ENCODE measurements around the gene SCYGR5.
"Not testable (repeated sequence)": the region's sequence is repeated elsewhere in the genome, so short reads cannot be mapped to it uniquely, and the experiment has no call there.

The SCYGR5 gene

DNA sequence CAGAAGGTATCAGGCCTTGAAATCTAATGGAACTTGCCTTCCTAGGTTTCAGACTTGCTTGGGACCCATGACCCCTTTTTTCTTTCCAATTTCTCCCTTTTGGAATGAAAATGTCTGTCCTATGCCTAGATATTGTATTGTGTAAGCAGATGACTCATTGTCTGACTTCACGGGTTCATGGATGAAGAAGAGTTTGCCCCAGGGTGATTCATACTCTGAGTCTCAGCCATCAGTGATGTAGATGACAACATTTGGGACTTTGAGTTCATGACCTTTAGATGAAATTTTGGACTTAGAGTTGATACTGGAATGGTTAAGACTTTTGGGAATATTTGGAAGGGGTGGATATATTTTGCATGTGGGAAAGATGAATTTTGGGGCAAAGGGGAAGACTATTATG, 11.2 kb upstream of the SCYGR5 start:
- no peak for DNase-seq (ENCODE audit: low spot score)
- TF ChIP-seq, protein P1, sequence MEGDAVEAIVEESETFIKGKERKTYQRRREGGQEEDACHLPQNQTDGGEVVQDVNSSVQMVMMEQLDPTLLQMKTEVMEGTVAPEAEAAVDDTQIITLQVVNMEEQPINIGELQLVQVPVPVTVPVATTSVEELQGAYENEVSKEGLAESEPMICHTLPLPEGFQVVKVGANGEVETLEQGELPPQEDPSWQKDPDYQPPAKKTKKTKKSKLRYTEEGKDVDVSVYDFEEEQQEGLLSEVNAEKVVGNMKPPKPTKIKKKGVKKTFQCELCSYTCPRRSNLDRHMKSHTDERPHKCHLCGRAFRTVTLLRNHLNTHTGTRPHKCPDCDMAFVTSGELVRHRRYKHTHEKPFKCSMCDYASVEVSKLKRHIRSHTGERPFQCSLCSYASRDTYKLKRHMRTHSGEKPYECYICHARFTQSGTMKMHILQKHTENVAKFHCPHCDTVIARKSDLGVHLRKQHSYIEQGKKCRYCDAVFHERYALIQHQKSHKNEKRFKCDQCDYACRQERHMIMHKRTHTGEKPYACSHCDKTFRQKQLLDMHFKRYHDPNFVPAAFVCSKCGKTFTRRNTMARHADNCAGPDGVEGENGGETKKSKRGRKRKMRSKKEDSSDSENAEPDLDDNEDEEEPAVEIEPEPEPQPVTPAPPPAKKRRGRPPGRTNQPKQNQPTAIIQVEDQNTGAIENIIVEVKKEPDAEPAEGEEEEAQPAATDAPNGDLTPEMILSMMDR (IDR thresholded peaks at IDR 0.05) = no peak
- no peak overlapping the region for H3K27ac ChIP-seq

DNA sequence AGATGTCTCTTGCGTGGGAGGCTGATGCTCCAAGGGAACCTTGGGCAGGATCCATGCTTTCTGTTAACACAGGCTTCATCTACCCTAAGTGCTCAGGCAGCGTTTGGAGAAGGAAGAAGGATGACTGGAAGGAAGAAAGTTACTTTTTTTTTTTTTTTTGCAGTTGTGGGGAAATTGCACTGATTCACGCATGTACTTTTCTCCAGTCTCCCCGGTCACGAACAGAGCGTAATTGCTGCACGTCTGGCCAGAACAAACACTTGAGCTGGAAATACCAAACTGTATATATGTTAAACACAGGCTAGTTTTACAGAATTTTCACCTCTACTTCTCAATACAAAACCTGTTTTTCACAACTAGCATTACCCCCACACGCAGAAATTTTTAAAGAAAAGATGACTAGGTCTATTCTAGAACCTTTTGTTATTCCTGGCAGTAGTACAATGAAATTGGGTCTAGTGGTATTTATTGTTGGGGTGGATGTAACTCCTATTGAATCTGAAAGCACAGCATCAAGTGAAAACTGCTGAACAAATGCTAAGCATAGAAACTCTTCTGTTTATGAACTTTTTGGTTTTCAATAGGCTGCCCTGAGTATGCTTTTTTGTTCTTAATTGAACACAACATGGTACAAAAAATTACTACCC, 9.3 kb upstream of the SCYGR5 start:
- no peak for DNase-seq (ENCODE audit: low spot score)
- Histone ChIP-seq H3K4me3 (no peak overlapping the region), H3K27ac (no peak overlapping the region)
- TF ChIP-seq, protein P1 (IDR thresholded peaks at IDR 0.05) = no peak

More for the DNA sequence above, 11.2 kb upstream of the SCYGR5 start:
- H3K4me3 ChIP-seq = no peak overlapping the region

DNA sequence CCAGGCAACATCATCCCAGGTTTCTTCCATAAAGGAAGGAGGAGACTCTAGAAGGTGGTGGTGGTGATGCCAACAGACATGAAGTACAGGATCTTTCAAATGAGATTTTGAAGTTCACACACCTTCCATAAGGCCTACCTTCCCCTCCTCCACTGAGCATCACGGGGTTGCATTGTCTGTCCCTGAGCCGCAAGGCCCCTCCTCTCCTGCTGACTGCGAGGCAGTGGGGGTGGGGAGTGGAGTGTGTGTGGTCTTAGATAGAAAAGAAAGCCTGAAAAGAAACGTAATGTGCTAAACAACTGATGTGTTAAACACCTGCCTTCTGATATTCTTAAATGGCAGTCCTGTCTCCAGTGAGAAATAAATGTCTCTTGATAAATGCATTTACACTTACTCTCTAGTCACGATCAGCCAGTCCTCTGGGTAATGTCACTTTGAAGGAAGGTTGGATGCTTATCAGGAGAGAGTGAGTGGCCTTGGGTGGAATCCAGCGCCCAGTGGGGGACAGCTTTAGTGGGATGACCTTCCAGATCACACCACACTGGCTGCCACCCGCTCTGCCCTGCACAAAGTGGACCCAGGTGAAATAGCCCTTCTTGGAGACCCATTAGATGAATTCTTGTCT, 5.5 kb upstream of the SCYGR5 start:
- TF ChIP-seq, protein P1 (IDR thresholded peaks at IDR 0.05) = no peak
- H3K27ac ChIP-seq = no peak overlapping the region
- DNase-seq (ENCODE audit: low spot score) = no peak
- no peak overlapping the region for H3K4me3 ChIP-seq

DNA sequence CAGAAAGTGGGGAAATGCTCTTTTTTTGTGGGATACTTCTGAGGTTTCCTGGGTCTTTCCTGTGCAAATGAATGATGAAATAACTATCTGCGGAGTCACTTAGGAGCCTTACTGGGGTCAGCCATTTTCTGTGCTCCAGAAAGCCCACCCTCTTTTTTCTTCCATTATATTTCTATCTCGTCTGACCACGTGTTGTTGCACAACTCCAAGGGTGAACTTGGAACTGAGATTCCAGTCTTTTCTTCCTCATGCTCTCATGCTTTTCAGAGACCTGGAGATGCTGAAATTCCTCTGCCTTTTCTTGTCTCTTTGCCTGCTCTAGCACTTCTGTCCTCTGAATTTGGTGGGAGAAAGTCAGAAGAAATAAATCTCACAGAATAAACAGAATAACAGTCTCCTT, 4.8 kb upstream of the SCYGR5 start:
- no peak overlapping the region for H3K27ac ChIP-seq
- TF ChIP-seq, protein P1 (IDR thresholded peaks at IDR 0.05) = no peak
- no peak for DNase-seq (ENCODE audit: low spot score)
- H3K4me3 ChIP-seq = no peak overlapping the region

DNA sequence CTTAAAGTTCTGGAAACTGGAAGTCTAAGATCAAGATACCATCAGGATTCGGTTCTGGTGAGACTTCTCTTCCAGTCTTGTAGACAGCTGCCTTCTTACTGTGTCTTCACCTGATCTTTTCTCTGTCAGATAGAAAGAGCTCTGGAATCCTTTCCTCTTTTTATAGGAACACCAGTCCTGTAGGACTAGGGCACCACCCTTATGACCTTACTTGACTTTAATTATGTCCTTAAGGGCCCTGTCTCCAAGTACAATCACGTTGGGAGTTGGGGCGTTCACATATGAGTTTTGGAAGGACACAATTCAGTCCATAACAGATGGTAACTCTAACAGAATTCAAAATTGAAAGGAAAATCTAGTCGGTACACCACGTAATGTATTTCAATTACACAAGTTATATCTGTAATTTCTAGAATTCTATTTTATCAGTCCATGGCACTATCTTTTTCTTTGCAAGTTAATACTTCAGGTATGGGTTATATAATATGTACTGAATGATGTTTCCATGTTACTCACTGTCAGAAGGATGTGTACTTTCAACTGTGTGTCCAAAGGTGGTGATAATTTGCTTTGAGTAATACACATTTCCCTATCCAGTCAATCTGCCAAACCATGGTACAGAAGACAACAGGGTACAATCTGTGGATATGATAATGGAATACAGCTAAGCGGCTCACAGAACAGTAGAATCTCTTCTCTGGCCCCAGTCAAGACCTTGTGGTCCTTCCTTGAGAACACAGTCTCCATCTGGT, 1.2 kb upstream of the SCYGR5 start:
- TF ChIP-seq, protein P1 (IDR thresholded peaks at IDR 0.05) = no peak
- H3K4me3 ChIP-seq = no peak overlapping the region
- DNase-seq (ENCODE audit: low spot score) = no peak
- no peak overlapping the region for H3K27ac ChIP-seq

DNA sequence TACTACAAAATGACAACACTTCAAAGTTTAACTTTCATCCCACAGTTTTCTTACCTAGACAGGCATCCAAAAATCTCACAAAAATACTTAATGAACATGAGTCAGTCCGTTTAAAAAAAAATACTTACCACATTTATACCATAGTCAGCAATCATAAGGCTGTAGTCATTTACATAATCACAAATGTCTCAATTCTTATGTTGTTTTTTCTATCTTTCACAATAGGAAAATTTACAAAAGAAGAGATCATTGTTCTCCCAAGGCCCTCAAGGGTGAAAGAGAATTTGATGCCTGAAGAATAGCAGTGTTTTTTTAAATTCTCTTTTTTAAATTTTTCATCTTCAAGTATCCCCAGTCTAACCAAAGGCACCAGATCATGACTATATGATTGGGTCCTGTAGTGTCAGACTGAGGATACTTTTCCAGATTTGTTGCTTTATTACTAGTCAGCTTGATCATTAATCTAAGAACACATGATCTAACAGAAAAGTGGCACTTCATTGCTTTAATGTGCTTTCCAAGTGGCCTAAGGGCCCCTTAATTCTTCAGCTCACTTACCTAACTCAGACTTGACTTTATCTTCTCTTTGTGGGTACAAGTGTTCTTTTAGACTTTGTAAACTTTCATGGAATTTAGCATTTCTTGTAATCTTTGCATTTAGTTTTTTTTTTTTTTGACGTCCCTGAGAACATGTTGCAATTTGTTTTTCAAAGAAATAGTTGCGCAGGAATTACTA, 4.7 kb downstream of the SCYGR5 start:
- TF ChIP-seq, protein P1 (IDR thresholded peaks at IDR 0.05) = no peak
- no peak overlapping the region for H3K4me3 ChIP-seq
- H3K27ac ChIP-seq = no peak overlapping the region
- no peak for DNase-seq (ENCODE audit: low spot score)

DNA sequence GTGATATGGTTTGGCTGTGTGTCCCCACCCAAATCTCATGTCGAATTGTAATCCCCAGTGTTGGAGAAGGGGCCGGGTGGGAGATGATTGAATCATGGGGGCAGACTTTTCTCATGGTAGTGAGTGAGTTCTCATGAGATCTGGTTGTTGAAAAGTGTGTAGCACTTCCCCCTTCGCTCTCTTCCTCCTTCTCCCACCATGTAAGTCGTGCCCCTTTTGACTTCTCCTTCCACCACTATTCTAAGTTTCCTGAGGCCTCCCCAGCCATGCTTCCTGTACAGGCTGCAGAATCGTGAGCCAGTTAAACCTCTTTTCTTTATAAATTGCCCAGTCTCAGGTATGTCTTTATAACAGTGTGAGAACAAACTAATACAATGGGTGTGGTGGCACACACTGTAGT, 7.0 kb downstream of the SCYGR5 start:
- H3K27ac ChIP-seq; DNase-seq (ENCODE audit: low spot score); H3K4me3 ChIP-seq: not testable (repeated sequence)
